Panc1 (cell line): ENCODE results near the gene STAMBP. TPM values are rescaled to one million over a fixed set of nuclear protein-coding genes. Genes with fewer than 3 reads are reported as not detected.

Experiments
- ATAC-seq: fragments of 200-7000 bp; cut with Tn5 transposase; 2 replicates; pipeline ENCODE4 v1.9.1; 2020; ENCODE audit warnings: mild to moderate bottlenecking, moderate library complexity
- BruUV-seq: library from RNA; stranded (reverse); fragments of 400-500 nt; replicated peaks from 2 replicates; lab custom pipeline; 2021; lab: Mats Ljungman, UMichigan
- CTCF ChIA-PET: fragments of 300-600 bp; sonication (Branson Sonifier 250); formaldehyde crosslinking; loops from one replicate; lab custom pipeline; 2022; ENCODE audit warnings: antibody characterized with exemption; lab: Charles Lee
- POLR2A ChIA-PET: fragments of 300-600 bp; sonication (Branson Sonifier 250); formaldehyde crosslinking; loops from one replicate; lab custom pipeline; 2022; ENCODE audit warnings: antibody characterized with exemption; lab: Charles Lee
- DNase-seq: peaks from one replicate; pipeline ENCODE4 v3.0.0-alpha.2; 2010; ENCODE audit warnings: low read depth, low spot score
- H3K27ac ChIP-seq: 2 replicates; pipeline ENCODE4 v1.5.1; 2011; ENCODE audit warnings: mild to moderate bottlenecking, low read length, inconsistent platforms
- H3K27me3 ChIP-seq: fragments of 200-500 bp; sonication (Bioruptor generic); 2 replicates; pipeline ENCODE4 v1.6.0; 2014; ENCODE audit warnings: low read length, inconsistent platforms; ENCODE audit not compliant: control insufficient read depth, insufficient read depth
- H3K36me3 ChIP-seq: fragments of 200-500 bp; sonication (Bioruptor generic); 2 replicates; pipeline ENCODE4 v1.5.1; 2014; ENCODE audit warnings: inconsistent platforms, mild to moderate bottlenecking, low read length, moderate library complexity; ENCODE audit not compliant: control insufficient read depth, insufficient read depth
- H3K4me1 ChIP-seq: 2 replicates; pipeline ENCODE4 v1.5.1; 2011; ENCODE audit warnings: inconsistent platforms, mild to moderate bottlenecking, low read length, moderate library complexity; ENCODE audit not compliant: control insufficient read depth, insufficient read depth
- H3K4me3 ChIP-seq, 2 experiments: 2 replicates each; pipeline ENCODE4 v1.5.1; 2011 to 2012; ENCODE audit warnings: low read depth in 2 of 2, low read length in 2 of 2, mild to moderate bottlenecking in 2 of 2, inconsistent platforms in 1 of 2, moderate library complexity in 1 of 2
- H3K9me3 ChIP-seq: fragments of 200-500 bp; sonication (Bioruptor generic); 2 replicates; pipeline ENCODE4 v1.5.1; 2014; ENCODE audit warnings: low read depth, mild to moderate bottlenecking, inconsistent platforms, low read length, moderate library complexity; ENCODE audit not compliant: control insufficient read depth, insufficient read depth
- POLR2AphosphoS5 ChIP-seq: IDR thresholded peaks from 2 replicates; pipeline ENCODE4 v1.6.1; 2012; ENCODE audit warnings: mild to moderate bottlenecking, low read depth, low read length, moderate library complexity
- SIN3A ChIP-seq: IDR thresholded peaks from 2 replicates; pipeline ENCODE4 v1.6.1; 2012; ENCODE audit warnings: low read depth, mild to moderate bottlenecking, low read length, moderate library complexity, borderline replicate concordance; ENCODE audit not compliant: insufficient read depth
- TCF7L2 ChIP-seq: IDR thresholded peaks from 2 replicates; pipeline ENCODE4 v1.6.1; 2011; ENCODE audit warnings: mild to moderate bottlenecking, low read depth, low read length, inconsistent platforms
- in situ Hi-C: cut with HindIII; loops from 2 replicates; pipeline ENCODE4 v1.10.0; 2016; ENCODE audit warnings: low sequenced_read_pairs, low pct_unique_long_range_greater_than_20kb
- intact Hi-C: fragments of 100-400 bp; cut with micrococcal nuclease; formaldehyde crosslinking; loops from one replicate; pipeline ENCODE4 v1.10.0; 2022; ENCODE audit not compliant: unreplicated experiment
- total RNA-seq: library from RNA; stranded (reverse); gene quantifications from one replicate; pipeline ENCODE4 v1.2.1, GENCODE V29; 2021; ENCODE audit not compliant: unreplicated experiment
- TF ChIP-seq, protein P1 (sequence below): fragments of 450-650 bp; IDR thresholded peaks from 2 replicates; pipeline ENCODE4 v1.5.1; 2017; ENCODE audit warnings: mild to moderate bottlenecking
- TF ChIP-seq, protein P2 (sequence below), 2 experiments: IDR thresholded peaks; 2 replicates each; pipeline ENCODE4 v1.6.1; 2011 to 2012; ENCODE audit warnings: low read depth in 2 of 2, control low read depth in 1 of 2, low read length in 1 of 2, mild to moderate bottlenecking in 1 of 2, moderate library complexity in 1 of 2; ENCODE audit not compliant: insufficient read depth in 1 of 2

STAMBP gene
- total RNA-seq, 1 experiment from 2014 or later: 49.0 TPM

DNA sequence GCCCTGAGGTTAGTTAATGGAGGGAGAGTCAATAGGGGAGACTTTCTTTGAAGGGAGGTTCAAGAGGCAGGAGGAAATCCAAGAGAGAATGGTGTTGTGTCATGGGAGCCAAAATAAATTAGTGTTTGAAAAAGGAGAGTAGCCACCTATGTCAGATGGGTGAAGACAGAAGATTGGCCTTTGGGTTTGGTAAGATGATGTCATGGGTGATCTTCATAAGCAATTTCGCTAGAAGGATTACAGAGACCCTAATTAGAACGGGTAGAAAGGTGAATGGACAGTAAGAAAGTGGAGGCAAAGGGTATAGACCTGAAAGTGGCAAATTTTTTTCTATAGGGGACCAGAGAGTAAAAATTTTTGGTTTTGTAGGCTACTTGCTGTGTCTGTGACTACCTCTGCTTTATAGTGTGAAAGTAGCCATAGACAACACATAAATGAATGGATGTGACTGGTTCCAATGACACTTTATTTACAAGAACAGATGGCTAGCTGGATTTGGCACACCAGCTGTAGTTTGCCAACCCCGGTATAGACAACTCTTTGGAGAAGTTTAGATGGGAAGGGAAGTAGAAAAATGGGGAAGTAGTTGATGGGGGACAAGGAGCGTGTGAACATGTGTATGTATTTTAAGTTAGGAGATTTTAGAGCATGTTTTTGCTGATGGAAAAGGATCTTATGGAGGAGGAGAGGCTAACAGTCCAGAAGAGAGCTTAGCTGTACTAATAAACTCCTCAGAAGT, 9.3 kb downstream of the STAMBP start:
- Histone ChIP-seq H3K27ac (no peak overlapping the region), H3K4me3 (no peak overlapping the region), H3K36me3 (no peaks in the 10 kb centered on the region; the same call in 1 of the 2 replicates), H3K27me3 (no peaks in the 10 kb centered on the region), H3K4me1 (no peaks in the 10 kb centered on the region), H3K9me3 (no peaks in the 10 kb centered on the region)
- no TSS peak for BruUV-seq
- ATAC-seq (no peak), DNase-seq (no peak)
- no peak for TF ChIP-seq TCF7L2
- TF ChIP-seq POLR2AphosphoS5: no peak
- TF ChIP-seq, protein P1, sequence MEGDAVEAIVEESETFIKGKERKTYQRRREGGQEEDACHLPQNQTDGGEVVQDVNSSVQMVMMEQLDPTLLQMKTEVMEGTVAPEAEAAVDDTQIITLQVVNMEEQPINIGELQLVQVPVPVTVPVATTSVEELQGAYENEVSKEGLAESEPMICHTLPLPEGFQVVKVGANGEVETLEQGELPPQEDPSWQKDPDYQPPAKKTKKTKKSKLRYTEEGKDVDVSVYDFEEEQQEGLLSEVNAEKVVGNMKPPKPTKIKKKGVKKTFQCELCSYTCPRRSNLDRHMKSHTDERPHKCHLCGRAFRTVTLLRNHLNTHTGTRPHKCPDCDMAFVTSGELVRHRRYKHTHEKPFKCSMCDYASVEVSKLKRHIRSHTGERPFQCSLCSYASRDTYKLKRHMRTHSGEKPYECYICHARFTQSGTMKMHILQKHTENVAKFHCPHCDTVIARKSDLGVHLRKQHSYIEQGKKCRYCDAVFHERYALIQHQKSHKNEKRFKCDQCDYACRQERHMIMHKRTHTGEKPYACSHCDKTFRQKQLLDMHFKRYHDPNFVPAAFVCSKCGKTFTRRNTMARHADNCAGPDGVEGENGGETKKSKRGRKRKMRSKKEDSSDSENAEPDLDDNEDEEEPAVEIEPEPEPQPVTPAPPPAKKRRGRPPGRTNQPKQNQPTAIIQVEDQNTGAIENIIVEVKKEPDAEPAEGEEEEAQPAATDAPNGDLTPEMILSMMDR: no peak
- TF ChIP-seq, protein P2, sequence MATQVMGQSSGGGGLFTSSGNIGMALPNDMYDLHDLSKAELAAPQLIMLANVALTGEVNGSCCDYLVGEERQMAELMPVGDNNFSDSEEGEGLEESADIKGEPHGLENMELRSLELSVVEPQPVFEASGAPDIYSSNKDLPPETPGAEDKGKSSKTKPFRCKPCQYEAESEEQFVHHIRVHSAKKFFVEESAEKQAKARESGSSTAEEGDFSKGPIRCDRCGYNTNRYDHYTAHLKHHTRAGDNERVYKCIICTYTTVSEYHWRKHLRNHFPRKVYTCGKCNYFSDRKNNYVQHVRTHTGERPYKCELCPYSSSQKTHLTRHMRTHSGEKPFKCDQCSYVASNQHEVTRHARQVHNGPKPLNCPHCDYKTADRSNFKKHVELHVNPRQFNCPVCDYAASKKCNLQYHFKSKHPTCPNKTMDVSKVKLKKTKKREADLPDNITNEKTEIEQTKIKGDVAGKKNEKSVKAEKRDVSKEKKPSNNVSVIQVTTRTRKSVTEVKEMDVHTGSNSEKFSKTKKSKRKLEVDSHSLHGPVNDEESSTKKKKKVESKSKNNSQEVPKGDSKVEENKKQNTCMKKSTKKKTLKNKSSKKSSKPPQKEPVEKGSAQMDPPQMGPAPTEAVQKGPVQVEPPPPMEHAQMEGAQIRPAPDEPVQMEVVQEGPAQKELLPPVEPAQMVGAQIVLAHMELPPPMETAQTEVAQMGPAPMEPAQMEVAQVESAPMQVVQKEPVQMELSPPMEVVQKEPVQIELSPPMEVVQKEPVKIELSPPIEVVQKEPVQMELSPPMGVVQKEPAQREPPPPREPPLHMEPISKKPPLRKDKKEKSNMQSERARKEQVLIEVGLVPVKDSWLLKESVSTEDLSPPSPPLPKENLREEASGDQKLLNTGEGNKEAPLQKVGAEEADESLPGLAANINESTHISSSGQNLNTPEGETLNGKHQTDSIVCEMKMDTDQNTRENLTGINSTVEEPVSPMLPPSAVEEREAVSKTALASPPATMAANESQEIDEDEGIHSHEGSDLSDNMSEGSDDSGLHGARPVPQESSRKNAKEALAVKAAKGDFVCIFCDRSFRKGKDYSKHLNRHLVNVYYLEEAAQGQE (IDR thresholded peaks at IDR 0.05; ENCODE audit: insufficient read depth in 1 of 2, low read depth in 2 of 2, low read length in 1 of 2): no peak
- no peak for TF ChIP-seq SIN3A
- ChIA-PET POLR2A (no interaction called here), CTCF (interaction anchor here (1.1 kb wide), 1 partner anchor 12 kb away, joined by 4 read pairs; no protein-coding TSS in a partner anchor)
- intact Hi-C loops (no loop called here), in situ Hi-C loops (no loop called here)

DNA sequence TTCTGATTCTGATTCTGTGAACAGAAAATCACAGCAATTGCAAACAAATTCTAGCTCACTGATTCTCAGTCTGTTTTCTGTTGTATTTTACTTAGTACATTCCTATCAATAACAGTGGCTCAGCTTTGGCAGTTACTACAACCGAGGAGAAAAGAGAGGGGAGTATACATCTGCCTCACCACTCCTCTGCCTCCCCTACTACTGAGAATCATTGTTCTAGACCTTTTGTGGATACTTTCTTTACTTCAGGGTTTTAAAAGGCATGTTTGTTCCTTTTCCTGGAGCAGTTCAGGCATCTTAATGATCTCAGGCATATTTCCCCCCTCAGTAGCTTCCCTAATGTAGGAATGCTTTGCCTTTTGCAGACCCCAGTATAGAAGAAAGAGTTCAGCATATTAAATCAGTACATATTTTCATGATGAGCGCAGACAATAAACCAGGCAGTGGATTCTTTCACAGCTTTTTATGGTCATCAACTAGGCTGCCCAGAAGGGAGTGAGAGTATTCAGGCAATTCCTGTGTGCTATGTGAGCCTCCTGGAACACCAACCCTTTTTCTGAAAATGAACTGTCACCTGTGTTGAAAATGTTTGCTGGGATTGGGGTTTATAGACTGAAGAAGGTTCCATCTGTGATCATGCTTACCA, 10.3 kb downstream of the STAMBP start:
- BruUV-seq: no TSS peak
- ATAC-seq: 0 out of 2 replicates have a peak, but pooled peaks have one; percentile 49
- H3K4me1 ChIP-seq: no peaks in the 10 kb centered on the region
- CTCF ChIA-PET: interaction anchor here (0.9 to 1.1 kb wide), 2 partner anchors 12 kb away, joined by 3 to 4 read pairs; no protein-coding TSS in a partner anchor
- intact Hi-C loops (no loop called here), in situ Hi-C loops (no loop called here)
- TF ChIP-seq TCF7L2: no peak
- no peak for TF ChIP-seq POLR2AphosphoS5
- TF ChIP-seq, protein P1: no peak
- no peak for TF ChIP-seq SIN3A
- TF ChIP-seq, protein P2 (IDR thresholded peaks at IDR 0.05; ENCODE audit: insufficient read depth in 1 of 2, low read depth in 2 of 2, low read length in 1 of 2): no peak
- H3K9me3 ChIP-seq: no peaks in the 10 kb centered on the region
- no peaks in the 10 kb centered on the region; the same call in 1 of the 2 replicates for H3K36me3 ChIP-seq
- no peak overlapping the region for H3K27ac ChIP-seq
- POLR2A ChIA-PET: no interaction called here
- no peak overlapping the region for H3K4me3 ChIP-seq
- no peaks in the 10 kb centered on the region for H3K27me3 ChIP-seq
- no peak for DNase-seq
